ENCODE results near the gene RPS6KA5.

RPS6KA5 gene

DNA sequence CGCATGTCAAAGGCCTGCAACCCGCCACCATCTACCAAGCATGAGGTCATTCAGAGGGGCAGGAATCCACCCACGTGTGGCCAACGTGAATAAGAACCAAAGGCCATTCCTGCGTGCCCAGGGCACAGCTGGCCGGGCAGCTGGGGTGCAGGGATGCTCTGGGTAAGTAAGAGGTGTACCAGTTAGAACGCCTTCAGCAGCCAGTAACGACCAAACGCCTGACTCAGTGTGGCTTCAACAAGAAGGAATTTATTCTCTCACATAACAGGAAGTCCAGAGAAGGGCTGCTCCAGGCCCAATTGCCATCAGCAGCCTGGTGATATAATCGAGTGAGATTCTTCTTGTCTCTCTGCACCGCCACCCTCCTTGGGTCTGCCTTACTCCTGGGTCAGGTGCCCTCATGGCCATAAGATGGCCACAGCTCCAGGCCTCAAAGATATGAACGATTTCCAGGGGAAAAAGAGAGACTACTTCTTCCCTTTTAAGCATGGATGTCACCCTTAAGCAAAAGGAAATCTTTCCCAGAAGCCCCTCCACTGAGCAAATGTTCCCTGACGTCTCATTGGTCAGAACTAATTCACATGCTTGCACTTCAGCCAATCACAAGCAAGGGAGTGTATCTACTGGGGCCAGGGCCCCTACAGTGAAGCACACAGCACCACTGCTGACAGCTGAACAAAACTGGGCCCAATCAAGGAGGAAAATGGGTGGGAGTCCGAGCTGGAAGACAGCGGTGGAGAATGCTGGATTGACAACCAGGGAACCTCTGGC is 251.5 kb downstream of the RPS6KA5 start:
- no peak overlapping the region for H3K4me3 ChIP-seq (ENCODE audit: low read depth, low read length)
- TF ChIP-seq, protein P1, sequence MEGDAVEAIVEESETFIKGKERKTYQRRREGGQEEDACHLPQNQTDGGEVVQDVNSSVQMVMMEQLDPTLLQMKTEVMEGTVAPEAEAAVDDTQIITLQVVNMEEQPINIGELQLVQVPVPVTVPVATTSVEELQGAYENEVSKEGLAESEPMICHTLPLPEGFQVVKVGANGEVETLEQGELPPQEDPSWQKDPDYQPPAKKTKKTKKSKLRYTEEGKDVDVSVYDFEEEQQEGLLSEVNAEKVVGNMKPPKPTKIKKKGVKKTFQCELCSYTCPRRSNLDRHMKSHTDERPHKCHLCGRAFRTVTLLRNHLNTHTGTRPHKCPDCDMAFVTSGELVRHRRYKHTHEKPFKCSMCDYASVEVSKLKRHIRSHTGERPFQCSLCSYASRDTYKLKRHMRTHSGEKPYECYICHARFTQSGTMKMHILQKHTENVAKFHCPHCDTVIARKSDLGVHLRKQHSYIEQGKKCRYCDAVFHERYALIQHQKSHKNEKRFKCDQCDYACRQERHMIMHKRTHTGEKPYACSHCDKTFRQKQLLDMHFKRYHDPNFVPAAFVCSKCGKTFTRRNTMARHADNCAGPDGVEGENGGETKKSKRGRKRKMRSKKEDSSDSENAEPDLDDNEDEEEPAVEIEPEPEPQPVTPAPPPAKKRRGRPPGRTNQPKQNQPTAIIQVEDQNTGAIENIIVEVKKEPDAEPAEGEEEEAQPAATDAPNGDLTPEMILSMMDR (IDR thresholded peaks at IDR 0.05; ENCODE audit: low read depth, low read length) = no peak

DNA sequence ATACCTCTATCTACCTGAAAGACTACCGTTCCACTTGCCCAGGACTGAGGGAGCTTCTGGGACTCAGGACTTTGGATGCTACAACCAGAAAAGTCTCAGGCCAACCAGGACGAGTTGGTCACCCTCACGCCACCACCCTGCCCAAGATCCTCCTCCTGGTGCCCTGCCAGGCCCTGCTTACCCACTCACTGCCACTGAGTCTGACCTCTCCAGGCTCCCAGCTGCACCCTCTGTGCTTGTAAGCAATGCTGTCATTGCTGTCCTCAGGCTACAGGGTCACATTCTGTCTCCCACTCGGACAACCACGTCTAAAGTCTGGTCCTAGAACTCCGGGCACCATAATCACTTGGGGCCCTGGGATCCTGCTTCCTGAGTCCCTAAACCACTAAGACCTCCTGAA is 253.4 kb downstream of the RPS6KA5 start:
- TF ChIP-seq, protein P1 (IDR thresholded peaks at IDR 0.05; ENCODE audit: low read depth, low read length) = no peak
- no peak overlapping the region for H3K4me3 ChIP-seq (ENCODE audit: low read depth, low read length)

- H3K4me3 ChIP-seq (ENCODE audit: low read depth, low read length) = no peak overlapping the region
- TF ChIP-seq, protein P1 (IDR thresholded peaks at IDR 0.05; ENCODE audit: low read depth, low read length) = no peak
These were observed 254.5 kb downstream of the RPS6KA5 start for GRCh38 chr14:90805662-90806540.

GRCh38 chr14:90805084-90805391 is 255.4 kb downstream of the RPS6KA5 start:
- TF ChIP-seq, protein P1 (IDR thresholded peaks at IDR 0.05; ENCODE audit: low read depth, low read length) = no peak
- no peak overlapping the region for H3K4me3 ChIP-seq (ENCODE audit: low read depth, low read length)

GRCh38 chr14:90804292-90805083 is 256.0 kb downstream of the RPS6KA5 start:
- H3K4me3 ChIP-seq (ENCODE audit: low read depth, low read length) = no peak overlapping the region
- TF ChIP-seq, protein P1 (IDR thresholded peaks at IDR 0.05; ENCODE audit: low read depth, low read length) = no peak

DNA sequence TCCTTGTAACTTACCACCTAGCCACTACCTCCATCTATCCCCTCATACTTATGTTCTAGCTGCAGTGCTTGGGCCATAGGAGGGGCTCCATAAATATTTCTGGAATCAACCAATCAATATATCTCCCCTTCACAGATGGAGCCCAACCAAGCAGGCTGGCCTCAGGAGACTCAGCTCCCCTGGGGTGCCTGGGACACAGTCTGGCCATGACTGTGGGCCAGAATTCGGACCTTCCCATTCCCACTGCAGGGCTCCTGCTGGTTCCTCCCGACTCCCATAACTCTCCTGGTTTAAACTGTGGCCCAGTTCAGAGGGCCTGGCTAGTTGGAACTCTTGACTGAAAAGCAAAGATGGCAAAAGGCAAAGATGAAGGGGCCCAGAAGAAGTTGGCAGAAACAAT is 257.2 kb downstream of the RPS6KA5 start:
- H3K4me3 ChIP-seq (ENCODE audit: low read depth, low read length) = no peak overlapping the region
- TF ChIP-seq, protein P1 (IDR thresholded peaks at IDR 0.05; ENCODE audit: low read depth, low read length) = no peak

Data from WI38 (cell line).